Testis (tissue), 2 donors: Measurements from ENCODE around the gene SLC18B1.

ENCODE experiments used
- POLR2A ChIP-seq: fragments of 450-650 bp; IDR thresholded peaks from one replicate; pipeline ENCODE4 v1.6.1; 2017; ENCODE audit warnings: antibody characterized with exemption, mild to moderate bottlenecking, moderate library complexity
- TF ChIP-seq, protein P1 (sequence below), 3 experiments: fragments of 450-650 bp in 2 of 3; fragments of 200-600 bp in 1 of 3; sonication (generic) in 1 of 3; IDR thresholded peaks; one replicate each; pipeline ENCODE4 v1.5.1; 2016 to 2019; ENCODE audit warnings: antibody characterized with exemption in 3 of 3, mild to moderate bottlenecking in 2 of 3, moderate library complexity in 1 of 3

DNA sequence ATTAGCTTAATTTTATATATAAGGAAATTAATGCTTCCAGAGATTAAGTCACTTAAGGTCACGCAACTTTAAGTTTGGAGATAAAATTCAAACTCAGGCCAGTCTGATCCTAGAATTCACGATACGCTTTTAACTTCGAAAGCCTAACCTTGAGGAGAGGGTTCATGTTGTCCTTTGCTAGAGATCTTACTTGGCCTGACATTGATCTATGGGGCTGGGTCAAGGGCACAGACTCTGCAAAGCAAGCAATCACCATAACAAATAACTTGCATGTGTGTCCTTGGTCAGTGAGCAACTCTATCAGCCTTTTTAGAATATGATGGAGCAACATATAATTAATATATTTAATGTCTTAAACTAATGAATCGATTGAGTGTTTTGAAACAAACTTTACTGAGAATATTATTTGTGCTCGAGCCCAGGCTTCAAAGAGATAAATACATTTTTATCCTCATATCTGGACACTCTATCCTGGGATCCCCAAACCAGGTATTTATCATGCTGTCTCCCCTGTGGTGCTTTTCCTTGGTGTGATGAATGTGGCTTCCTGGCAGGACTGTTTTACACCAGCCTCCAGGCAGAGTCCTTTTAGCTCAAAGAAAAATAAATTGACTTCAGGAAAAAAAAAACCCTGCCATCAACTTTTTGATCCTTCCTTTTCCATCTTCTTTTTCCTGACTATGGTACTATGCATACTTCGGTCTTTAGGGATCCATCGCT lies 45.0 kb upstream of the SLC18B1 start:
- TF ChIP-seq, protein P1, sequence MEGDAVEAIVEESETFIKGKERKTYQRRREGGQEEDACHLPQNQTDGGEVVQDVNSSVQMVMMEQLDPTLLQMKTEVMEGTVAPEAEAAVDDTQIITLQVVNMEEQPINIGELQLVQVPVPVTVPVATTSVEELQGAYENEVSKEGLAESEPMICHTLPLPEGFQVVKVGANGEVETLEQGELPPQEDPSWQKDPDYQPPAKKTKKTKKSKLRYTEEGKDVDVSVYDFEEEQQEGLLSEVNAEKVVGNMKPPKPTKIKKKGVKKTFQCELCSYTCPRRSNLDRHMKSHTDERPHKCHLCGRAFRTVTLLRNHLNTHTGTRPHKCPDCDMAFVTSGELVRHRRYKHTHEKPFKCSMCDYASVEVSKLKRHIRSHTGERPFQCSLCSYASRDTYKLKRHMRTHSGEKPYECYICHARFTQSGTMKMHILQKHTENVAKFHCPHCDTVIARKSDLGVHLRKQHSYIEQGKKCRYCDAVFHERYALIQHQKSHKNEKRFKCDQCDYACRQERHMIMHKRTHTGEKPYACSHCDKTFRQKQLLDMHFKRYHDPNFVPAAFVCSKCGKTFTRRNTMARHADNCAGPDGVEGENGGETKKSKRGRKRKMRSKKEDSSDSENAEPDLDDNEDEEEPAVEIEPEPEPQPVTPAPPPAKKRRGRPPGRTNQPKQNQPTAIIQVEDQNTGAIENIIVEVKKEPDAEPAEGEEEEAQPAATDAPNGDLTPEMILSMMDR (IDR thresholded peaks at IDR 0.05), result no peak
- TF ChIP-seq POLR2A, result no peak
